H1 (cell line): Measurements from ENCODE around the gene CSPG5. TPM values are rescaled to one million over a fixed set of nuclear protein-coding genes. Genes with fewer than 3 reads are reported as not detected.

Source experiments
- CTCF ChIA-PET: fragments of 300-600 bp; sonication (Branson Sonifier 250); formaldehyde crosslinking; loops from one replicate; lab custom pipeline; 2021; ENCODE audit not compliant: partially characterized antibody; lab: Charles Lee
- POLR2A ChIA-PET: fragments of 300-600 bp; sonication (Branson Sonifier 250); formaldehyde crosslinking; loops from one replicate; lab custom pipeline; 2021; ENCODE audit warnings: inconsistent platforms; ENCODE audit not compliant: partially characterized antibody; lab: Charles Lee
- DNase-seq, 2 experiments: peaks; one replicate each; pipeline versions ENCODE4 v3.0.0 to v3.0.0-alpha.2; 2010 to 2022; ENCODE audit warnings: low spot score in 2 of 2, low read depth in 1 of 2, mixed read lengths in 1 of 2
- FAIRE-seq: peaks from 2 replicates; lab custom pipeline; 2011; peaks lifted over from hg19 to GRCh38; lab: Jason Lieb, UNC
- H2AFZ ChIP-seq: 2 replicates; pipeline ENCODE4 v1.8.1; 2012; ENCODE audit warnings: low read length, inconsistent platforms
- H2AK5ac ChIP-seq: 2 replicates; pipeline ENCODE4 v1.6.1; 2013; ENCODE audit warnings: low read depth, low read length
- H2BK120ac ChIP-seq: replicated peaks from 2 replicates; pipeline ENCODE3; 2013; ENCODE audit warnings: low read depth, low read length, inconsistent platforms
- H2BK12ac ChIP-seq: 2 replicates; pipeline ENCODE4 v1.6.1; 2013; ENCODE audit warnings: low read depth, low read length
- H2BK15ac ChIP-seq: 2 replicates; pipeline ENCODE4 v1.6.1; 2013; ENCODE audit warnings: low read length
- H2BK20ac ChIP-seq: 2 replicates; pipeline ENCODE4 v1.6.1; 2013; ENCODE audit warnings: low read length
- H2BK5ac ChIP-seq: 2 replicates; pipeline ENCODE4 v1.6.1; 2013; ENCODE audit warnings: low read depth, low read length
- H3K14ac ChIP-seq: 2 replicates; pipeline ENCODE4 v1.6.1; 2013; ENCODE audit warnings: inconsistent platforms; ENCODE audit not compliant: insufficient read length
- H3K18ac ChIP-seq: 2 replicates; pipeline ENCODE4 v1.6.1; 2013; ENCODE audit warnings: low read length; ENCODE audit errors: extremely low read depth
- H3K23ac ChIP-seq: 2 replicates; pipeline ENCODE4 v1.6.1; 2013; ENCODE audit warnings: inconsistent platforms; ENCODE audit not compliant: insufficient read length
- H3K23me2 ChIP-seq: 2 replicates; pipeline ENCODE4 v1.6.1; 2013; ENCODE audit warnings: low read depth, low read length
- H3K27ac ChIP-seq: 2 replicates; pipeline ENCODE4 v1.6.1; 2011; ENCODE audit warnings: low read depth, low read length, inconsistent platforms
- H3K27me3 ChIP-seq, 4 experiments: replicated peaks in 1 of 4; 1 replicate in 1 of 4; 2 replicates in 3 of 4; pipeline versions ENCODE4 v1.6.1 to v1.8.1; 2011 to 2013; ENCODE audit warnings: low read length in 3 of 4, mild to moderate bottlenecking in 3 of 4, inconsistent platforms in 2 of 4, mixed read lengths in 2 of 4, moderate library complexity in 1 of 4; ENCODE audit not compliant: control insufficient read depth in 3 of 4, insufficient read depth in 3 of 4; ENCODE audit errors: extremely low read depth in 1 of 4
- H3K36me3 ChIP-seq, 4 experiments: 2 replicates each; pipeline versions ENCODE4 v1.6.1 to v1.8.1; 2011 to 2013; ENCODE audit warnings: mild to moderate bottlenecking in 4 of 4, low read length in 3 of 4, moderate library complexity in 2 of 4, control low read depth in 1 of 4, inconsistent platforms in 1 of 4; ENCODE audit not compliant: insufficient read depth in 4 of 4, control insufficient read depth in 2 of 4
- H3K4ac ChIP-seq: replicated peaks from 2 replicates; pipeline ENCODE3; 2013; ENCODE audit warnings: low read length, low read depth, mixed read lengths, inconsistent platforms; ENCODE audit not compliant: insufficient read length
- H3K4me1 ChIP-seq, 4 experiments: replicated peaks in 1 of 4; 1 replicate in 1 of 4; 2 replicates in 3 of 4; pipeline versions ENCODE4 v1.6.1 to v1.8.1; 2011 to 2013; ENCODE audit warnings: low read length in 3 of 4, inconsistent platforms in 2 of 4, mixed read lengths in 1 of 4; ENCODE audit not compliant: insufficient read depth in 4 of 4, control insufficient read depth in 3 of 4
- H3K4me2 ChIP-seq, 2 experiments: 2 replicates each; pipeline versions ENCODE4 v1.6.1 to v1.8.1; 2011 to 2013; ENCODE audit warnings: low read depth in 2 of 2, low read length in 2 of 2, control low read depth in 1 of 2, inconsistent platforms in 1 of 2, mild to moderate bottlenecking in 1 of 2; ENCODE audit not compliant: insufficient read depth in 1 of 2
- H3K4me3 ChIP-seq, 4 experiments: fragments of 200-600, 300-600 bp in 1 of 4; sonication (generic), shearing (Covaris generic), sonication (Bioruptor Twin) in 1 of 4; 2 replicates each; pipeline versions ENCODE4 v1.5.1 to v1.8.1; 2011 to 2016; ENCODE audit warnings: low read length in 4 of 4, low read depth in 3 of 4, control low read depth in 2 of 4, inconsistent platforms in 2 of 4, mild to moderate bottlenecking in 2 of 4, mixed read lengths in 1 of 4, moderate library complexity in 1 of 4; ENCODE audit not compliant: insufficient read depth in 2 of 4; ENCODE audit errors: extremely low read depth in 1 of 4
- H3K56ac ChIP-seq: replicated peaks from 2 replicates; pipeline ENCODE3; 2013; ENCODE audit warnings: low read depth, mild to moderate bottlenecking, mixed read lengths, low read length, inconsistent platforms; ENCODE audit not compliant: insufficient read length
- H3K79me1 ChIP-seq: 2 replicates; pipeline ENCODE4 v1.6.1; 2013; ENCODE audit warnings: low read depth, low read length, control low read depth
- H3K79me2 ChIP-seq, 2 experiments: 2 replicates each; pipeline versions ENCODE4 v1.6.1 to v1.8.1; 2012 to 2013; ENCODE audit warnings: low read length in 2 of 2, mild to moderate bottlenecking in 2 of 2, inconsistent platforms in 1 of 2; ENCODE audit not compliant: insufficient read depth in 2 of 2, control insufficient read depth in 1 of 2
- H3K9ac ChIP-seq, 4 experiments: replicated peaks in 1 of 4; 1 replicate in 1 of 4; 2 replicates in 3 of 4; pipeline versions ENCODE4 v1.6.1 to v1.8.1; 2011 to 2013; ENCODE audit warnings: low read depth in 3 of 4, low read length in 3 of 4, control low read depth in 2 of 4, mild to moderate bottlenecking in 2 of 4, moderate library complexity in 2 of 4, inconsistent platforms in 1 of 4; ENCODE audit errors: extremely low read depth in 1 of 4
- H3K9me3 ChIP-seq, 2 experiments: 2 replicates each; pipeline versions ENCODE4 v1.6.1 to v1.8.1; 2012 to 2013; ENCODE audit warnings: mild to moderate bottlenecking in 2 of 2, moderate library complexity in 2 of 2, control low read depth in 1 of 2, inconsistent platforms in 1 of 2, low read depth in 1 of 2, low read length in 1 of 2, mixed read lengths in 1 of 2; ENCODE audit not compliant: insufficient read depth in 2 of 2
- H4K20me1 ChIP-seq, 2 experiments: replicated peaks in 1 of 2; 2 replicates each; pipeline versions ENCODE3 to v1.8.1; 2011 to 2013; ENCODE audit warnings: inconsistent platforms in 2 of 2, low read length in 2 of 2, mild to moderate bottlenecking in 1 of 2; ENCODE audit not compliant: insufficient read depth in 2 of 2, control insufficient read depth in 1 of 2
- H4K5ac ChIP-seq: 2 replicates; pipeline ENCODE4 v1.6.1; 2013; ENCODE audit warnings: low read length, low read depth, mixed read lengths, inconsistent platforms; ENCODE audit not compliant: insufficient read length
- H4K8ac ChIP-seq: 2 replicates; pipeline ENCODE4 v1.8.0; 2013; ENCODE audit warnings: mild to moderate bottlenecking, moderate library complexity, low read length, inconsistent platforms; ENCODE audit not compliant: insufficient read depth; ENCODE audit errors: extremely low read depth
- H4K91ac ChIP-seq: replicated peaks from 2 replicates; pipeline ENCODE3; 2013; ENCODE audit warnings: low read length, mixed read lengths, inconsistent platforms; ENCODE audit not compliant: insufficient read length
- WGBS, 2 experiments: shearing (Covaris generic) in 1 of 2; methylation state at CpG; one replicate each; pipeline versions ENCODE4 v1.1.6 to v1.1.7; 2013 to 2015; ENCODE audit warnings: low lambda C conversion rate in 2 of 2, mixed read lengths in 2 of 2, inconsistent platforms in 1 of 2, low coverage in 1 of 2, missing lambda C conversion rate in 1 of 2; ENCODE audit not compliant: insufficient replicate concordance in 2 of 2, insufficient coverage in 1 of 2, insufficient read length in 1 of 2; ENCODE audit errors: extremely low coverage in 1 of 2, missing lambda C conversion rate in 1 of 2; 5-methylcytosine and 5-hydroxymethylcytosine counted together
- polyA plus RNA-seq, 7 experiments: library from polyadenylated mRNA; depleted of rRNA in 3 of 7; stranded (reverse) in 5 of 7; unstranded in 2 of 7; fragments of >200 nt in 5 of 7; fragments of 200-250 nt in 2 of 7; gene quantifications; 1 replicate in 5 of 7; 2 replicates in 1 of 7; 4 replicates in 1 of 7; pipeline versions ENCODE4 v1.2.1 to v1.2.3, GENCODE V29; 2011 to 2013; ENCODE audit warnings: missing spikeins in 2 of 7, mixed read lengths in 2 of 7
- total RNA-seq: library from RNA; stranded (reverse); fragmentation: NEBNext Ultra II Directional; extraction: Animal tissue kit (Norgen Biotek cat#: 25700); gene quantifications from 2 replicates; pipeline ENCODE4 v1.2.1, GENCODE V29; 2021

CSPG5 gene
- total and polyA plus RNA-seq, 2 of the 8 experiments (the other 6 are each of a cell fraction or from before 2014, with no cell fraction given): 2.1 to 7.4 TPM

DNA sequence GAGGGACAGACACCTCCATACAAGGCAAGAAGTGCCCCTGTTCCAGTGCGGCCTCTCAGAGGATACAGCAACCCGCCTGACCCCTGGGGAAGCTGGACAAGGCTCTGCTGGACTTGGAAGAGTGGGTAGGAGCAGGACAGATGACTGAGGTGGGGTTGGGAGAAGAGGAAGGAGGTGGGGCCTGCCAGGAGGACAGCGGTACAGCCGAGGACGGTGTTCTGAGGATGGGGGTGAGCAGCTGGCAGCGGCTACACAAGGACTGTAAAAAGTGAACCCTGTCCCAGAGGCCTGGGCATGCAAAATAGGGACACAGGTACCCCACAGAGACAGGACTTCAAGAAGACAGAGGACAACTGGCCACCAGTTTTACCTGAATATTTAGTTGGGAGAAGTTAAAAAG is 41.7 kb downstream of the CSPG5 start:
- Histone ChIP-seq H2BK20ac (no peak overlapping the region), H4K20me1 (no peaks in the 10 kb centered on the region), H4K5ac (no peak overlapping the region), H3K79me2 (no peaks in the 10 kb centered on the region), H3K23me2 (no peaks in the 10 kb centered on the region), H2BK15ac (no peak overlapping the region), H3K27me3 (no peaks in the 10 kb centered on the region; a peak in 1 of 7 replicates), H3K4ac (no peak overlapping the region), H2BK5ac (no peak overlapping the region), H3K4me1 (no peaks in the 10 kb centered on the region; a peak in 1 of 7 replicates), H3K27ac (no peak overlapping the region), H4K8ac (peak overlapping the region; percentile 68; the same call in 1 of the 2 replicates), H3K9ac (no peak overlapping the region), H2AK5ac (no peak overlapping the region), H3K14ac (no peak overlapping the region), H3K18ac (no peak overlapping the region), H3K79me1 (no peaks in the 10 kb centered on the region), H3K36me3 (no peaks in the 10 kb centered on the region), H3K9me3 (no peaks in the 10 kb centered on the region; a peak in 1 of 4 replicates), H3K23ac (no peak overlapping the region), H3K4me3 (no peak overlapping the region), H2BK12ac (no peak overlapping the region), H2BK120ac (no peak overlapping the region), H2AFZ (no peak overlapping the region; the same call in 1 of the 2 replicates), H3K4me2 (no peak overlapping the region), H4K91ac (no peak overlapping the region), H3K56ac (no peak overlapping the region)
- FAIRE-seq (no peak), DNase-seq (no peak)
- CTCF ChIA-PET: interaction anchor here (0.9 to 2.3 kb wide), 3 partner anchors 14 to 21 kb away, joined by 3 to 8 read pairs (median 3); no protein-coding TSS in a partner anchor
- 98% methylated on average over 6 of the region's 6 CpGs; no CpG with 5 or more reads in 1 of the 2 experiments for WGBS, 2 experiments
- POLR2A ChIA-PET: interaction anchor here (0.5 to 1.2 kb wide), 3 partner anchors 13 to 33 kb away, joined by 3 to 4 read pairs (median 3); no protein-coding TSS in a partner anchor
